D721Med (cell line): ENCODE results near the gene ZBTB9.
A peak's percentile ranks its signal among the peaks of the same experiment; 100 is the strongest.
"Not testable (repeated sequence)": the region's sequence is repeated elsewhere in the genome, so short reads cannot be mapped to it uniquely, and the experiment has no call there.

Experiments
- DNase-seq: peaks from one replicate; pipeline ENCODE4 v3.0.0; 2011; ENCODE audit warnings: low spot score; ENCODE audit not compliant: insufficient read length
- FAIRE-seq: peaks from 2 replicates; lab custom pipeline; 2011; peaks lifted over from hg19 to GRCh38; lab: Jason Lieb, UNC
- CTCF ChIP-seq: IDR thresholded peaks from 2 replicates; pipeline ENCODE4 v1.5.1; 2012; ENCODE audit warnings: mild to moderate bottlenecking, control low read depth; ENCODE audit not compliant: insufficient read depth; ENCODE audit errors: missing control alignments

The ZBTB9 gene

GRCh38 chr6:33469661-33470060, 15.3 kb downstream of the ZBTB9 start:
- FAIRE-seq = peak; percentile 60
- TF ChIP-seq CTCF = no peak

GRCh38 chr6:33477864-33478263, 23.5 kb downstream of the ZBTB9 start:
- DNase-seq (no peak), FAIRE-seq (no peak)
- TF ChIP-seq CTCF = no peak

More at GRCh38 chr6:33469661-33470060, 15.3 kb downstream of the ZBTB9 start:
- no peak for DNase-seq

- FAIRE-seq (no peak), DNase-seq (no peak)
- no peak for TF ChIP-seq CTCF
Observed at GRCh38 chr6:33481192-33481591, 26.8 kb downstream of the ZBTB9 start.

- DNase-seq, FAIRE-seq: not testable (repeated sequence)
Observed at GRCh38 chr6:33482620-33483019, 28.2 kb downstream of the ZBTB9 start.

GRCh38 chr6:33483678-33484077, 29.3 kb downstream of the ZBTB9 start:
- no peak for TF ChIP-seq CTCF
- FAIRE-seq (no peak), DNase-seq (no peak)

GRCh38 chr6:33484673-33485262, 30.4 kb downstream of the ZBTB9 start:
- DNase-seq, FAIRE-seq: not testable (repeated sequence)

GRCh38 chr6:33485680-33486079, 31.3 kb downstream of the ZBTB9 start:
- not testable (repeated sequence) for FAIRE-seq, DNase-seq

- no peak for TF ChIP-seq CTCF
- FAIRE-seq = no peak
- no peak for DNase-seq
Observed at GRCh38 chr6:33488339-33488738, 34.0 kb downstream of the ZBTB9 start.

- TF ChIP-seq CTCF = peak; percentile 32
- FAIRE-seq (no peak), DNase-seq (no peak)
Observed at GRCh38 chr6:33490198-33490597, 35.8 kb downstream of the ZBTB9 start.
